ENCODE measurements around the gene DHH. TPM values are rescaled to one million over a fixed set of nuclear protein-coding genes. Genes with fewer than 3 reads are reported as not detected.
A peak's percentile ranks its signal among the peaks of the same experiment; 100 is the strongest.

Gene DHH
- total RNA-seq, 4 donors from 2014 or later = 0.66 to 3.0 (median 1.9) TPM

DNA sequence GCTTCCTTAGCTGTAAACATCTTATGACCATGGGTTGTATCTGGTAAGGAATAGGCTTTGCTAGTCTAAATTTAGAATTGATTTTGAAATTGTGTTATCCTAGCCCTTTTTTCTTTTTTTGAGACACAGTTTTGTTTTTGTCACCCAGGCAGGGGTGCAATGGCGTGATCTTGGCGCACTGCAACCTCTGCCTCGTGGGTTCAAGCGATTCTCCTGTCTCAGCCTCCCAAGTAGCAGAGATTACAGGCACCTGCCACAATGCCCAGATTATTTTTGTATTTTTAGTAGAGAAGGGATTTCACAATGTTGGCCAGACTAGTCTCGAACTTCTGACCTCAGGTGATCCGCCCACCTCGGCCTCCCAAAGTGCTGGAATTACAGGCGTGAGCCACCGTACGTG is 39.0 kb upstream of the DHH start:
- H3K36me3 ChIP-seq = peaks cover 9 to 14% (median 12%) of the 10 kb centered on the region in 4 donors
- TF ChIP-seq POLR2AphosphoS5 (IDR thresholded peaks at IDR 0.05) (no peak), POLR2A (IDR thresholded peaks at IDR 0.05; ENCODE audit: low read depth) (no peak), EP300 (IDR thresholded peaks at IDR 0.05) (no peak)
- TF ChIP-seq, protein P1, sequence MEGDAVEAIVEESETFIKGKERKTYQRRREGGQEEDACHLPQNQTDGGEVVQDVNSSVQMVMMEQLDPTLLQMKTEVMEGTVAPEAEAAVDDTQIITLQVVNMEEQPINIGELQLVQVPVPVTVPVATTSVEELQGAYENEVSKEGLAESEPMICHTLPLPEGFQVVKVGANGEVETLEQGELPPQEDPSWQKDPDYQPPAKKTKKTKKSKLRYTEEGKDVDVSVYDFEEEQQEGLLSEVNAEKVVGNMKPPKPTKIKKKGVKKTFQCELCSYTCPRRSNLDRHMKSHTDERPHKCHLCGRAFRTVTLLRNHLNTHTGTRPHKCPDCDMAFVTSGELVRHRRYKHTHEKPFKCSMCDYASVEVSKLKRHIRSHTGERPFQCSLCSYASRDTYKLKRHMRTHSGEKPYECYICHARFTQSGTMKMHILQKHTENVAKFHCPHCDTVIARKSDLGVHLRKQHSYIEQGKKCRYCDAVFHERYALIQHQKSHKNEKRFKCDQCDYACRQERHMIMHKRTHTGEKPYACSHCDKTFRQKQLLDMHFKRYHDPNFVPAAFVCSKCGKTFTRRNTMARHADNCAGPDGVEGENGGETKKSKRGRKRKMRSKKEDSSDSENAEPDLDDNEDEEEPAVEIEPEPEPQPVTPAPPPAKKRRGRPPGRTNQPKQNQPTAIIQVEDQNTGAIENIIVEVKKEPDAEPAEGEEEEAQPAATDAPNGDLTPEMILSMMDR (IDR thresholded peaks at IDR 0.05) = no peak
- H3K9me3 ChIP-seq = no peaks in the 10 kb centered on the region
- peaks cover 20 to 42% (median 38%) of the 10 kb centered on the region in 4 donors for H3K4me1 ChIP-seq
- H3K27ac ChIP-seq (replicated peaks in 1 of 4) = peak overlapping the region in 3 of 4 donors; percentile 99 to 100 (median 100)
- no peak for DNase-seq (ENCODE audit: extremely low spot score)
- 79% methylated on average over 10 of the region's 10 CpGs for WGBS
- H3K27me3 ChIP-seq = no peaks in the 10 kb centered on the region
- intact Hi-C loops (cut with DNase I) = no loop called here
- H3K4me3 ChIP-seq = no peak overlapping the region

DNA sequence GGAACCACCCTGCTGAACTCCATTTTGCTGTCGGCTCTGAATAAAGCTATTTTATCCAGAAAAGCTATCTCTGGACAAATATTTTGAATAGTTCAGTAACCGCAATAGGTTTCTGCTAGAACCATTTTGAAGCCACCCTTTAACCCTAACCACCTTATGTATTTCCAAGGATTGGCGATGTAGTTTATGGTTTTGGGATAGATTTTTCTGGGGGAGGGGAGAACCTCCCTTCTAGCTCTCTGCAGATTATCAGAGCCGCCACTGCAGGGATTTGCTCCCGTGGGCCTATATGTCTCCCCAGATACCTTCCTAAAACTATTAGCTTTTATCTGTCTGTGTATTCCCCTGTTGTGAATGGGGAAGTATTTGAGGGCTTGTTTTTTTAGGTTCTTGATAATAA is 38.4 kb upstream of the DHH start:
- H3K4me3 ChIP-seq = peak overlapping the region in 3 of 4 donors; percentile 10 to 98 (median 13)

DNA sequence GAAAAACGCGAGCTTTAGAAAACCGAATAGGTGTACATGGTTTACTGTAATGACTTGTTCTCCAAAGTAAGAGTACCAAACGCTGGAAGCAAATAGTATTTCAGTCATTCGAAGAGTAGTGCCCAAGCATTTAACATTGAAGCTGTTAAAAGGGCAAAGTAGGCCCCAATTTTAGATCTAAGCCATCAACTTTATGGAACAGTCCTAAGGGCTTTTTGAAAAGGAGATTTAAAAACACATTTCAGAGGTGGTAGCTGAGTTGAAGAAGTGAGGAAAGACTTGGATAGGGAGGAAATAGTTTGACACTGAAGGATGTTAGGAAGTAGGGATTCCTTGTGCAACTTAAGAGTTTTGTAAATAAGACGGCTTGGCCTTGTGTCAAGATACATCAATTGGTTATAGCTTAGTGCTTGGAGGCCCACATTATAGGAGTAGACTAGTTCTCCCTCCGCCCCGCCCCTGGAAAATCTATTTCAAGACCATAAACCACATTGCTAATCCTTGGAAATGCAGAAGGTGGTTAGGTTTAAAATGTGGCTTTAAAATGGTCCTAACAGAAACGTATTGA is 37.4 kb upstream of the DHH start:
- no peaks in the 10 kb centered on the region for H3K9me3 ChIP-seq
- 21% methylated on average over 9 of the region's 9 CpGs for WGBS

More for the DNA sequence above, 38.4 kb upstream of the DHH start:
- H3K4me1 ChIP-seq = peaks cover 20 to 42% (median 38%) of the 10 kb centered on the region in 4 donors
- H3K36me3 ChIP-seq = peaks cover 10 to 18% (median 16%) of the 10 kb centered on the region in 4 donors
- H3K9me3 ChIP-seq = no peaks in the 10 kb centered on the region
- no peaks in the 10 kb centered on the region for H3K27me3 ChIP-seq
- WGBS = 71% methylated on average over 5 of the region's 5 CpGs
- no peak for DNase-seq (ENCODE audit: extremely low spot score)
- TF ChIP-seq POLR2A (IDR thresholded peaks at IDR 0.05; ENCODE audit: low read depth) (no peak), EP300 (IDR thresholded peaks at IDR 0.05) (no peak), POLR2AphosphoS5 (IDR thresholded peaks at IDR 0.05) (no peak)
- TF ChIP-seq, protein P1 (IDR thresholded peaks at IDR 0.05) = no peak
- peak overlapping the region; percentile 99 to 100 (median 100) for H3K27ac ChIP-seq (replicated peaks in 1 of 4)
- intact Hi-C loops (cut with DNase I) = no loop called here

DNA sequence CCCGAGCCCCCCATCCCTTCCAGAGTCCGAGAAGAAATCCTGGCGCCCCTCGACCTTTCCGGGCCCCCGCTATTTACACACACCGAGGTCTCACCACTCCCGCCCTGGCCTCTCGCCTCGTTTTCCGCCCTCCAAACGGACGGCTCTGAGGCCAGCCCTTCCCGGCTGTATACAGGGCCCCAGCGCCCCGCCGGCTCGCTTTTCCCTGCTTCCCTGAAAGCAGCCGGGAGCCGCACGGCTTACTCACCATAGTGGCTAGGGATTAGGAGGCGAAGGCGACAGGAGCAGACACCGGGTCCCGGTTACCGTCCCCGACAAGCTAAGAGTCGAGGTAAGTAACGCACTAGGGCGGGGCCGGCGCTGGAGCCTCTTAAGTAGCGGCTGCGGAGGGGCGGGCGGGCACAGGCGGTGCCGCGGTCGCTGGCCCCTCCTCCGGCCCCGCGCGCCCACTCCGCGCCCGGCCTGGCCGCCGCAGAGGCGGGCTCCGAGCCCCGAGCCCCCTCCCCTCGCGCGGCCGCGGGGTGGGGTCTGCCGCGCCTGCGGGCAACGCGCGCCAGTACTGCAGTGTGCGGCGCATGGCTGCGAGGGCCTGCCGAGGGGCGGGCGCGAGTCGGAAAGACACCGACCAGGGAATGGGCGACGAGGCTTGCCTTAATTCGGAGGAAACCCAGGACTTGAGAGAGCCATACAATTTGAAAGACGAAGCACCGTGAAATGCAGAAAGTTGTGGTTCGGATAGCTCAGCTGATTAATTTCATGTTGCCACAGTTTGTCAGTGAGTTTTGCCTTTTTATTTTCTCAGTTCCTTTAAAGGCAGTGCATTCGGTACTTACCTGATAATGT is 36.7 kb upstream of the DHH start, which contains the start of gene TUBA1B:
TUBA1B (minus strand) TSS at position 345 of the 843 bp plus-strand sequence; CDS start at position 250, 95 bp downstream.
- under 1% methylated on average over 18 of the region's 79 CpGs for WGBS
- intact Hi-C loops (cut with DNase I) = loop anchor here (2.0 kb wide), 1 partner anchor 58 kb away; the partner anchor contains the start of gene TUBA1A
- peaks cover 20 to 42% (median 38%) of the 10 kb centered on the region in 4 donors for H3K4me1 ChIP-seq
- H3K27me3 ChIP-seq = no peaks in the 10 kb centered on the region
- peaks cover 17 to 34% (median 28%) of the 10 kb centered on the region in 4 donors for H3K36me3 ChIP-seq
- DNase-seq (ENCODE audit: extremely low spot score) = peak; percentile 98
- H3K27ac ChIP-seq (replicated peaks in 1 of 4) = peak within 1 kb of the TSS; percentile 99 to 100 (median 100)
- TF ChIP-seq, protein P1 (IDR thresholded peaks at IDR 0.05) = peak in 1 of 3 experiments; percentile 8
- peak; percentile 78 to 98 for TF ChIP-seq POLR2AphosphoS5 (IDR thresholded peaks at IDR 0.05)
- TF ChIP-seq POLR2A (IDR thresholded peaks at IDR 0.05; ENCODE audit: low read depth) = peak; percentile 91
- TF ChIP-seq EP300 (IDR thresholded peaks at IDR 0.05) = no peak
- H3K9me3 ChIP-seq = no peaks in the 10 kb centered on the region
- H3K4me3 ChIP-seq = peak within 1 kb of the TSS; percentile 79 to 100 (median 99)

More for the DNA sequence above, 37.4 kb upstream of the DHH start:
- Histone ChIP-seq H3K4me1 (peaks cover 20 to 42% (median 38%) of the 10 kb centered on the region in 4 donors), H3K27ac (replicated peaks in 1 of 4) (peak overlapping the region; percentile 99 to 100 (median 100)), H3K4me3 (peak overlapping the region; percentile 79 to 100 (median 99)), H3K36me3 (peaks cover 17 to 28% (median 26%) of the 10 kb centered on the region in 4 donors), H3K27me3 (no peaks in the 10 kb centered on the region)
- no peak for DNase-seq (ENCODE audit: extremely low spot score)
- intact Hi-C loops (cut with DNase I) = loop anchor here (2.0 kb wide), 1 partner anchor 57 kb away; the partner anchor contains the start of gene TUBA1A
- TF ChIP-seq, protein P1 (IDR thresholded peaks at IDR 0.05) = no peak
- TF ChIP-seq POLR2A (IDR thresholded peaks at IDR 0.05; ENCODE audit: low read depth) (no peak), EP300 (IDR thresholded peaks at IDR 0.05) (no peak)
